Glomerular visceral epithelial cell (primary cell): ENCODE measurements around the gene PGA3.
"Not testable (repeated sequence)": the region's sequence is repeated elsewhere in the genome, so short reads cannot be mapped to it uniquely, and the experiment has no call there.

ENCODE experiments used
- DNase-seq: peaks from one replicate; pipeline ENCODE4 v3.0.0-alpha.2; 2016; ENCODE audit errors: extremely low spot score

PGA3 gene

GRCh38 chr11:61171907-61172306 is 31.4 kb upstream of the PGA3 start:
- no peak for DNase-seq

GRCh38 chr11:61172356-61172755 is 31.0 kb upstream of the PGA3 start:
- no peak for DNase-seq

GRCh38 chr11:61172888-61173287 is 30.4 kb upstream of the PGA3 start:
- no peak for DNase-seq

GRCh38 chr11:61173456-61173855 is 29.9 kb upstream of the PGA3 start:
- no peak for DNase-seq

GRCh38 chr11:61174273-61174672 is 29.0 kb upstream of the PGA3 start:
- DNase-seq, result no peak

GRCh38 chr11:61174949-61175348 is 28.4 kb upstream of the PGA3 start:
- no peak for DNase-seq

- DNase-seq, result no peak
These were observed 26.9 kb upstream of the PGA3 start for GRCh38 chr11:61176446-61176845.

- not testable (repeated sequence) for DNase-seq
These were observed 23.1 kb upstream of the PGA3 start for GRCh38 chr11:61180205-61180604.

GRCh38 chr11:61181489-61181888 is 21.8 kb upstream of the PGA3 start:
- DNase-seq, result no peak

- no peak for DNase-seq
These were observed 19.7 kb upstream of the PGA3 start for GRCh38 chr11:61183645-61184044.

- DNase-seq, result no peak
These were observed 16.8 kb upstream of the PGA3 start for GRCh38 chr11:61186504-61186903.

- peak; percentile 77 for DNase-seq
These were observed 15.7 kb upstream of the PGA3 start for GRCh38 chr11:61187505-61188130.

- DNase-seq, result no peak
These were observed 13.4 kb upstream of the PGA3 start for GRCh38 chr11:61189933-61190332.

- no peak for DNase-seq
These were observed 9.7 kb upstream of the PGA3 start for GRCh38 chr11:61193596-61193995.

- no peak for DNase-seq
These were observed 9.1 kb upstream of the PGA3 start for GRCh38 chr11:61194169-61194671.

GRCh38 chr11:61194981-61195695 is 8.2 kb upstream of the PGA3 start:
- no peak for DNase-seq

- DNase-seq, result peak; percentile 25
These were observed 7.6 kb upstream of the PGA3 start for GRCh38 chr11:61195719-61196118.

GRCh38 chr11:61198361-61198760 is 5.0 kb upstream of the PGA3 start:
- DNase-seq, result no peak

- no peak for DNase-seq
These were observed 4.3 kb upstream of the PGA3 start for GRCh38 chr11:61198948-61199523.

- no peak for DNase-seq
These were observed 1.8 kb upstream of the PGA3 start for GRCh38 chr11:61201476-61201875.

- DNase-seq, result not testable (repeated sequence)
These were observed 558 bp downstream of the PGA3 start for GRCh38 chr11:61203873-61204272.

GRCh38 chr11:61204502-61205059 is 1.3 kb downstream of the PGA3 start:
- DNase-seq, result not testable (repeated sequence)
